ENCODE data around the gene PACRG. TPM values are rescaled to one million over a fixed set of nuclear protein-coding genes. Genes with fewer than 3 reads are reported as not detected.

The PACRG gene
- total RNA-seq, 1 donor from 2014 or later = 10.5 TPM

DNA sequence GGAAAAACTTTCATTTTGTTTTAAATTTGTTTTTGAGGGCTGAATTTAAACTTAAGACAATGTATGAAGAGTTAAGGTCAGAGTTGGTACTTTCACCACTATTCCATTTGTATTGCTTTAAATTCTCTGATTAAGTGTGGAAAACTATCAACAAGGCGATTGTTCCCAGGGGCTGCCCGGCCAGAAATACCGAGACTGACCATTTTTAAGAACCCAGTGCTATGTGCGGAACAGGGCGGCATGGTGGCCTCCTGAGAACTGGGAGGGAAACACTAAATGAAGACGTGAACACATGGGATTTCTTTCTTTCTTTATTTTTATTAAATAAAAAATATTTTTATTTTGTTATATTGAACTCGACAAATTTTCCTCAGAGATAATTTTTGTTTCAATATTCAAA, 465.6 kb downstream of the PACRG start:
- H3K9me3 ChIP-seq (replicated peaks) = no peaks in the 10 kb centered on the region
- no peak for TF ChIP-seq CTCF (IDR thresholded peaks at IDR 0.05; ENCODE audit: borderline replicate concordance)
- intact Hi-C loops (cut with micrococcal nuclease) = no loop called here
- H3K36me3 ChIP-seq = no peaks in the 10 kb centered on the region
- no peaks in the 10 kb centered on the region for H3K27me3 ChIP-seq (ENCODE audit: low read depth)
- DNase-seq = no peak
- H3K4me1 ChIP-seq = peaks cover 16% of the 10 kb centered on the region
- H3K4me3 ChIP-seq = no peak overlapping the region
- no peak overlapping the region for H3K27ac ChIP-seq (replicated peaks)

DNA sequence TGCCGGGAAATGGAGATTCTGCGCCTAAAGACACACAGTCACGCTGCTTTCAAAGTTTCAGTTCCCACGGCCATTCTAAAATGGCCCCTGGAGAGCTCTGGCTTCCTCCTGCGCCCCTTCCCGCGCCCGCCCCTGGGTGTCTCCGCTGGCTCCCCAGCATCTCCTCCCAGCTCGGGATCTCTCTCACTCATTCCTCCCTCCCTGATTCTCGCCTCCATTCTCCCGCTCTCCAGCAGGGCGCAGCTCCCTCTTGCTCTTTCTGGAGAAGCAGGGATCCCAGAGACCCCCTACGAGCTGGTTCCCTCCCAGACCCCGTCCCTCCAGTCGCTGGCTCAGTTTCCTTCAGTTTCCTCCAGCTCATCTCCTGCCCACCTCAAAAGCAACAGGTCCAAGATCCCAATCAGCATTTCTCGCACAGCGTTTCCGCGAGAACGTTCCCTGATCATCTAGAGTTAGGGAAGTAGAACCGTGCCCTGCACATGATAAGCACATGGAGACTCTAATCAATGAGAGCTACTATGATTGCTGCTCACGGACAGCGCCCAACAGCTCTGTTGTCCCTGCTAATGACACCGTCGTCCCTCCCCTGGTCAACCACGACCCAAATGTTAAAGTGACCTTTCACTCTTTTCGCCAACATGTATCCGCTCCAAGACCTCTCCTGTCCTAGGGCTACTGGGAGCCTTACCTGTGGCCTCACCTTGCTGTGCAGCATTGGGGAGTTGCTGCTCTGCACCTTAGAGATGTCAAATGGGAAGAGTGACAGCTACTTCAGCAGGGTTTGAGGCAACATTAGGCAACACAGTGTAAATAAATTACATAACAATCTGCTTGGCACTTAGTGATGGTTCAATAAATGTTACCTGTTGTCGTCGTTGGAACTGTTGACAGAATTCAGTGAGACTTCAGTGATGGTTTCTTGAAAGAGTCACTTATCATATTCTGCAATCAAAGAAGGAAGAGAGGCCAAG, 468.2 kb downstream of the PACRG start:
- H3K27me3 ChIP-seq (ENCODE audit: low read depth) = no peaks in the 10 kb centered on the region
- intact Hi-C loops (cut with micrococcal nuclease) = no loop called here
- no peak overlapping the region for H3K27ac ChIP-seq (replicated peaks)
- H3K4me3 ChIP-seq = no peak overlapping the region
- peaks cover 16% of the 10 kb centered on the region for H3K4me1 ChIP-seq
- H3K36me3 ChIP-seq = no peaks in the 10 kb centered on the region
- no peak for TF ChIP-seq CTCF (IDR thresholded peaks at IDR 0.05; ENCODE audit: borderline replicate concordance)
- DNase-seq = no peak
- no peaks in the 10 kb centered on the region for H3K9me3 ChIP-seq (replicated peaks)

DNA sequence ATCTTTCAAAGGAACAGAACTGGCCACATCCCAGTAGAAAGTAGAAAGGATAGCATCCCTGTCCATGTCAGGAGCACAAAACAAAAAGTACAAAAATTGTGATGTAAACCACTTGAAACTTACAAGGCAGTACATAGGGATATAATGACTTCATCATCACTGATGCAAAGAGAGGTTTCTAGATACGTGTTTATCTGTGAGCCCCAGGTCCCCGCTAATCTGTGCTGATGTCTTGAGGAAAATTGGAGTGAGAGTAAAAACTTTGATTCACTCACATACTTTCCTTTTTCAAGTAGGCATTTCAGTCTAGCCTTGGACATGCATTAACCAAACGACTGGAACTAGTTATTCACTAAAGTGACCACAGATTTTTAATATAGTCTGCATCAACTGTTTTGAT, 470.1 kb downstream of the PACRG start:
- H3K27ac ChIP-seq (replicated peaks) = no peak overlapping the region
- intact Hi-C loops (cut with micrococcal nuclease) = no loop called here
- DNase-seq = no peak
- no peak for TF ChIP-seq CTCF (IDR thresholded peaks at IDR 0.05; ENCODE audit: borderline replicate concordance)
- no peaks in the 10 kb centered on the region for H3K27me3 ChIP-seq (ENCODE audit: low read depth)
- H3K4me3 ChIP-seq = no peak overlapping the region
- no peaks in the 10 kb centered on the region for H3K9me3 ChIP-seq (replicated peaks)
- H3K36me3 ChIP-seq = no peaks in the 10 kb centered on the region
- H3K4me1 ChIP-seq = peaks cover 2% of the 10 kb centered on the region

- no peak for TF ChIP-seq CTCF (IDR thresholded peaks at IDR 0.05; ENCODE audit: borderline replicate concordance)
- no peaks in the 10 kb centered on the region for H3K36me3 ChIP-seq
- H3K4me1 ChIP-seq = no peaks in the 10 kb centered on the region
- H3K27ac ChIP-seq (replicated peaks) = no peak overlapping the region
- no peaks in the 10 kb centered on the region for H3K27me3 ChIP-seq (ENCODE audit: low read depth)
- H3K9me3 ChIP-seq (replicated peaks) = no peaks in the 10 kb centered on the region
- H3K4me3 ChIP-seq = no peak overlapping the region
- DNase-seq = no peak
- intact Hi-C loops (cut with micrococcal nuclease) = no loop called here
Measured at GRCh38 chr6:163198396-163198795, 470.6 kb downstream of the PACRG start.

- Histone ChIP-seq H3K4me3 (no peak overlapping the region), H3K27ac (replicated peaks) (no peak overlapping the region), H3K36me3 (no peaks in the 10 kb centered on the region), H3K27me3 (ENCODE audit: low read depth) (no peaks in the 10 kb centered on the region), H3K4me1 (no peaks in the 10 kb centered on the region), H3K9me3 (replicated peaks) (no peaks in the 10 kb centered on the region)
- no peak for DNase-seq
- intact Hi-C loops (cut with micrococcal nuclease) = no loop called here
- no peak for TF ChIP-seq CTCF (IDR thresholded peaks at IDR 0.05; ENCODE audit: borderline replicate concordance)
Measured at GRCh38 chr6:163199371-163199770, 471.6 kb downstream of the PACRG start.
